CD14-positive monocyte (primary cell): ENCODE data around the gene CTU2. TPM values are rescaled to one million over a fixed set of nuclear protein-coding genes. Genes with fewer than 3 reads are reported as not detected.

Source experiments
- DNase-seq, 3 donors: peaks; one replicate each; pipeline ENCODE4 v3.0.0-alpha.2; 2011 to 2022
- H2AFZ ChIP-seq: 2 replicates; pipeline ENCODE4 v1.6.0; 2012; ENCODE audit warnings: mild to moderate bottlenecking, low read depth, low read length, inconsistent platforms; ENCODE audit not compliant: insufficient read depth, poor library complexity, severe bottlenecking
- H3K27ac ChIP-seq, 2 donors: 1 replicate in 1 of 2; 2 replicates in 1 of 2; pipeline ENCODE4 v1.5.1; 2012 to 2013; ENCODE audit warnings: low read length in 2 of 2, control low read depth in 1 of 2, inconsistent platforms in 1 of 2, low read depth in 1 of 2, mild to moderate bottlenecking in 1 of 2
- H3K27me3 ChIP-seq, 2 donors: one replicate each; pipeline versions ENCODE4 v1.6.0 to v1.6.1; 2011 to 2013; ENCODE audit warnings: low read length in 2 of 2; ENCODE audit not compliant: control insufficient read depth in 2 of 2, insufficient read depth in 2 of 2
- H3K36me3 ChIP-seq, 2 donors: replicated peaks in 1 of 2; 1 replicate in 1 of 2; 2 replicates in 1 of 2; pipeline versions ENCODE4 v1.5.1 to v1.6.1; 2012 to 2013; ENCODE audit warnings: low read length in 2 of 2, control low read depth in 1 of 2, inconsistent platforms in 1 of 2, mild to moderate bottlenecking in 1 of 2; ENCODE audit not compliant: insufficient read depth in 2 of 2, control insufficient read depth in 1 of 2
- H3K4me1 ChIP-seq, 2 donors: 1 replicate in 1 of 2; 2 replicates in 1 of 2; pipeline versions ENCODE4 v1.5.1 to v1.6.1; 2012 to 2013; ENCODE audit warnings: low read length in 2 of 2, control low read depth in 1 of 2, inconsistent platforms in 1 of 2, mild to moderate bottlenecking in 1 of 2, moderate library complexity in 1 of 2; ENCODE audit not compliant: insufficient read depth in 2 of 2, control insufficient read depth in 1 of 2
- H3K4me2 ChIP-seq: replicated peaks from 2 replicates; pipeline ENCODE3; 2012; ENCODE audit warnings: low read length, moderate library complexity, mild to moderate bottlenecking; ENCODE audit not compliant: poor library complexity, severe bottlenecking; ENCODE audit errors: extremely low read depth
- H3K4me3 ChIP-seq, 3 experiments: fragments of 200-600 bp in 1 of 3; sonication (generic) in 1 of 3; replicated peaks in 1 of 3; 1 replicate in 2 of 3; 2 replicates in 1 of 3; pipeline ENCODE4 v1.5.1; 2011 to 2013; ENCODE audit warnings: low read length in 3 of 3, mild to moderate bottlenecking in 3 of 3, control low read depth in 2 of 3, low read depth in 2 of 3, inconsistent platforms in 1 of 3, moderate library complexity in 1 of 3
- H3K79me2 ChIP-seq: 2 replicates; pipeline ENCODE4 v1.6.0; 2012; ENCODE audit warnings: mild to moderate bottlenecking, control low read depth, inconsistent platforms, low read length, moderate library complexity; ENCODE audit not compliant: insufficient read depth
- H3K9ac ChIP-seq: 2 replicates; pipeline ENCODE4 v1.6.0; 2017; ENCODE audit warnings: low read length, mild to moderate bottlenecking; ENCODE audit not compliant: insufficient read depth, poor library complexity, severe bottlenecking
- H3K9me3 ChIP-seq, 2 donors: replicated peaks in 1 of 2; 1 replicate in 1 of 2; 2 replicates in 1 of 2; pipeline versions ENCODE4 v1.5.1 to v1.6.1; 2012 to 2013; ENCODE audit warnings: low read length in 2 of 2, control low read depth in 1 of 2; ENCODE audit not compliant: control insufficient read depth in 1 of 2, insufficient read depth in 1 of 2
- H4K20me1 ChIP-seq: 2 replicates; pipeline ENCODE4 v1.6.0; 2012; ENCODE audit warnings: mild to moderate bottlenecking, low read length, control low read depth, moderate library complexity; ENCODE audit not compliant: insufficient read depth
- H3K27ac Mint-ChIP-seq, 7 donors: one replicate each; pipeline ENCODE4 v1.8.0; 2020; ENCODE audit warnings: mild to moderate bottlenecking in 7 of 7, mixed read lengths in 7 of 7, moderate library complexity in 6 of 7, inconsistent platforms in 2 of 7
- H3K27me3 Mint-ChIP-seq, 3 donors: one replicate each; pipeline ENCODE4 v1.8.0; 2021 to 2022; ENCODE audit warnings: low read depth in 3 of 3, mild to moderate bottlenecking in 3 of 3, mixed read lengths in 3 of 3, moderate library complexity in 3 of 3, inconsistent platforms in 1 of 3
- H3K36me3 Mint-ChIP-seq, 2 donors: one replicate each; pipeline ENCODE4 v1.8.0; 2020; ENCODE audit warnings: mixed read lengths in 2 of 2, inconsistent platforms in 1 of 2, mild to moderate bottlenecking in 1 of 2
- H3K4me1 Mint-ChIP-seq: one replicate; pipeline ENCODE4 v1.8.0; 2020; ENCODE audit warnings: mild to moderate bottlenecking, mixed read lengths
- H3K4me3 Mint-ChIP-seq, 2 donors: one replicate each; pipeline ENCODE4 v1.8.0; 2020; ENCODE audit warnings: mild to moderate bottlenecking in 2 of 2, mixed read lengths in 2 of 2, moderate library complexity in 1 of 2
- H3K9me3 Mint-ChIP-seq, 7 donors: one replicate each; pipeline ENCODE4 v1.8.0; 2020 to 2022; ENCODE audit warnings: mixed read lengths in 7 of 7, mild to moderate bottlenecking in 6 of 7, moderate library complexity in 6 of 7, inconsistent platforms in 2 of 7
- CTCF ChIP-seq: fragments of 200-600 bp; IDR thresholded peaks from one replicate; pipeline ENCODE4 v1.8.0; 2022; ENCODE audit warnings: antibody characterized with exemption, mild to moderate bottlenecking
- WGBS: methylation state at CpG from one replicate; pipeline ENCODE4 v1.1.5; 2013; ENCODE audit warnings: missing lambda C conversion rate; ENCODE audit not compliant: insufficient coverage; 5-methylcytosine and 5-hydroxymethylcytosine counted together
- intact Hi-C, 2 donors: fragments of 100-400 bp; cut with micrococcal nuclease; formaldehyde crosslinking; loops; one replicate each; pipeline versions ENCODE4 v1.15.0 to v1.15.1; 2023
- polyA plus RNA-seq, 3 donors: library from polyadenylated mRNA; depleted of rRNA in 1 of 3; unstranded in 2 of 3; stranded (reverse) in 1 of 3; fragments of 300-500 nt in 2 of 3; fragments of >200 nt in 1 of 3; fragmentation: Illumina TruSeq in 2 of 3; gene quantifications; 1 replicate in 2 of 3; 2 replicates in 1 of 3; pipeline ENCODE4 v1.2.3, GENCODE V29; 2012 to 2021

The CTU2 gene
- polyA plus RNA-seq, 3 donors: 5.9 to 10.3 (median 7.5) TPM

DNA sequence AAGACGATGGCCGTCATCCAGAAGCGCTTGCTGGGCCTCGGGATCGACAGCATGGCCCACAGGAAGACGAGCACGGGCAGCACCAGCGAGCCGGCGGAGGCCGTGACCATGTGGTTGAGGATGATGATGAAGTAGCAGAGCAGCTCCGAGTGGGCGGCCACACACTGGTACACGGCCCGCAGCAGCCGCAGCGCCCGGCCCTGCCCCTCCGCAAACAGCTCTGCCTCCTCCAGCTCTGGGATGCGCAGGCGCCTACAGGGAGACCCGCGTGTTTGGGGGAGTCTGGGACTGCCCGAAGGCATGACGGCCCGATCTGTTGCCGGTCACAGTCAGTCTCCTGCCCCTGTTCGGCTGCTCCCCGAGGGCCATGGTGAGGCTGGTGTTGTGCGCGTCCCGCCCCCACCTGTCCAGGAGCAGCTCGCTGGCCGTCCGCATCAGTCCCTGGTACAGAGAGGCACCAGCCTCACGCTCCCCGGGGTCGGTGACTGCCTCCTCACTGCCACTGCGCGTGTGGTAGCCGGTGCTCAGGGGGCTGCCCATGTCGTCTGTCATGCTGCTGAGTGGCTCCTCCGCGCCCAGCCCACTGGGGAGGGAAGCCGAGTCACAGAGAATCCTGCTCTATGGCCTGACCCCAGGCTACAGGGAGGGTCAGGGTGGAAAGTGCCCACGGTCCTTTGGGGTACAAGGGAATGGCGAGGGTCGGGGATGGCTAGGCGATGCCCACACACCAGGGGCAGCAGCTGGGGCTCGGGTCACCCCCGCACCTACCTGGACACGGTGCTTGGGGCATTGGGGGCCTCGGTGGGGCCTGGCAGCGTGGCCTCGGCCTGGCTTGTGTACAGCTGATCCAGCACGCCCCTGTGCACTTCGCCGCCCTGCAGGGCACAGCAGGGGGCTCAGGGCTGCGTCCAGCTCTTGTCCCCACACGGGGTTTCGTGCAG is 15.8 kb downstream of the CTU2 start:
- no peaks in the 10 kb centered on the region for H3K9me3 Mint-ChIP-seq
- Histone ChIP-seq H3K9ac (no peak overlapping the region), H3K9me3 (no peaks in the 10 kb centered on the region), H3K36me3 (peaks cover 91 to 100% of the 10 kb centered on the region in 2 donors), H3K4me3 (no peak overlapping the region), H3K27ac (no peak overlapping the region), H3K4me1 (no peaks in the 10 kb centered on the region), H2AFZ (no peak overlapping the region), H3K4me2 (no peak overlapping the region), H3K27me3 (no peaks in the 10 kb centered on the region), H3K79me2 (no peaks in the 10 kb centered on the region), H4K20me1 (peaks cover 83% of the 10 kb centered on the region)
- no peak overlapping the region for H3K4me3 Mint-ChIP-seq
- H3K36me3 Mint-ChIP-seq: peaks cover 73 to 95% of the 10 kb centered on the region in 2 donors
- no peak overlapping the region for H3K27ac Mint-ChIP-seq
- intact Hi-C loops: no loop called here
- DNase-seq: no peak
- 98% methylated on average over 49 of the region's 61 CpGs for WGBS
- H3K4me1 Mint-ChIP-seq: no peaks in the 10 kb centered on the region
- no peak for TF ChIP-seq CTCF
- no peaks in the 10 kb centered on the region for H3K27me3 Mint-ChIP-seq

DNA sequence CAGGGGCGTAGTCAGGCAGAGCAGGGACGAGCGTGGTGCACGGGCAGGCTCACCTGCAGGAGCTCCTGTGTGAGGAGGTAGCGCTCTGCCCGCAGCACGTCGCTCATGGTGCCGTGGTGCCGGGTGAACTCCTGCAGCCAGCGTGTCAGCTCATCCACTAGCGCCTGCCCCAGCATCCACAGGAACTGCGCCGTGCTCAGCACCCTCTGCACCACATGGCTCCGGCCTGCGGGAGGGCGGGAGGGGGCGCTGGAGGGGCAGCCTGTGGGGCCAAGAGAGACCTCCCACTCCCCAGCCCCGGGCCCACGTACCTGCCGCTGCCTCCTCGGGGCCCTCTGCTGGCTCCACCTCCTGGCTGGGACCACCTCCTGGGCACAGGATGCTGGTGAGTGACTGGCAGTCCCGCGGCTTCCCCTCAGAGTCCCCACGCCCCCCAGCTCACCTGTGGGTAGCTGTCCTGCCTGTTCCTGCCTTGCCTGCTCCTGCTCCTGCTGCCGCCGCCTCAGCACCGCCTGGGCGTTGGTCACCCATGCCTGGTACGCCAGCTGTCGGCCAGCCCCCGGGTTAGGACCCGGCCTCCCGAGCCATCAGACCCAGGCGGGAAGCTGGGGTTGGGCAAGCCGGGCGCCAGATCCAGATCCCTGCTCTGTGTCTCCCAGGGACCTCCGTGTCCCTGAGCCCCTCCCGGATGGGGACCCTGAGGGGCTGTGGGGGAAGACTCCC is 16.6 kb downstream of the CTU2 start:
- Mint-ChIP-seq H3K4me3 (no peak overlapping the region), H3K4me1 (no peaks in the 10 kb centered on the region), H3K27me3 (no peaks in the 10 kb centered on the region), H3K9me3 (no peaks in the 10 kb centered on the region), H3K27ac (no peak overlapping the region), H3K36me3 (peaks cover 75 to 95% of the 10 kb centered on the region in 2 donors)
- H3K4me3 ChIP-seq: no peak overlapping the region
- H4K20me1 ChIP-seq: peaks cover 84% of the 10 kb centered on the region
- no peak for TF ChIP-seq CTCF
- DNase-seq: no peak
- H2AFZ ChIP-seq: no peak overlapping the region
- H3K4me2 ChIP-seq: no peak overlapping the region
- no peaks in the 10 kb centered on the region for H3K27me3 ChIP-seq
- H3K9me3 ChIP-seq: no peaks in the 10 kb centered on the region
- intact Hi-C loops: no loop called here
- 98% methylated on average over 36 of the region's 39 CpGs for WGBS
- H3K9ac ChIP-seq: no peak overlapping the region
- H3K79me2 ChIP-seq: no peaks in the 10 kb centered on the region
- H3K27ac ChIP-seq: no peak overlapping the region
- H3K4me1 ChIP-seq: no peaks in the 10 kb centered on the region
- peaks cover 96 to 100% of the 10 kb centered on the region in 2 donors for H3K36me3 ChIP-seq
